Upper lobe of left lung (tissue), 4 donors: ENCODE results near the gene NT5C3A.
"Not testable (repeated sequence)": the region's sequence is repeated elsewhere in the genome, so short reads cannot be mapped to it uniquely, and the experiment has no call there.

Source experiments
- EP300 ChIP-seq, 4 donors: sonication (generic); formaldehyde crosslinking; IDR thresholded peaks; one replicate each; pipeline ENCODE4 v1.5.1; 2017; ENCODE audit warnings: antibody characterized with exemption in 4 of 4, control low read depth in 2 of 4
- TF ChIP-seq, protein P1 (sequence below), 6 experiments: fragments of 450-650 bp in 4 of 6; fragments of 200-600 bp in 2 of 6; sonication (generic) in 2 of 6; IDR thresholded peaks; one replicate each; pipeline ENCODE4 v1.5.1; 2016 to 2019; ENCODE audit warnings: antibody characterized with exemption in 6 of 6

DNA sequence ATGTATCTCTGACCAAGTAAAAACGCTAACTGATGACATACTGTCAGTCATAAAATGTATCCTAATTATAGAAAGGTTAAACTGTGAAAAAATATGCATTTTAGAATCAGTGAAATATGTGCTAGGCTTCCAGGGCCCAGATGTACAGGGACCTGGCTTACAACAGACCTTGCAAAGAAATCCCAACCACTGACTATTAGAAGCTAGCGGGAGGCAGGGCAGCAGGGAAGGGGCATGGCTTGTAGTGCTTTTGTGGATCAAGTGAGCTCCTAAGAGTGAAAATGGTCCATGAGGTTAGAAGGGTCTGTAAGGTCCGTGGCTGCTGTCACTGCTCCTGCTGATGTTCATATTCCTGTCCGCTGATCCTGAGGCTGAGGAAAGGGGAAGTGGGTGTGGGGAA, 64.6 kb downstream of the NT5C3A start:
- TF ChIP-seq, protein P1, sequence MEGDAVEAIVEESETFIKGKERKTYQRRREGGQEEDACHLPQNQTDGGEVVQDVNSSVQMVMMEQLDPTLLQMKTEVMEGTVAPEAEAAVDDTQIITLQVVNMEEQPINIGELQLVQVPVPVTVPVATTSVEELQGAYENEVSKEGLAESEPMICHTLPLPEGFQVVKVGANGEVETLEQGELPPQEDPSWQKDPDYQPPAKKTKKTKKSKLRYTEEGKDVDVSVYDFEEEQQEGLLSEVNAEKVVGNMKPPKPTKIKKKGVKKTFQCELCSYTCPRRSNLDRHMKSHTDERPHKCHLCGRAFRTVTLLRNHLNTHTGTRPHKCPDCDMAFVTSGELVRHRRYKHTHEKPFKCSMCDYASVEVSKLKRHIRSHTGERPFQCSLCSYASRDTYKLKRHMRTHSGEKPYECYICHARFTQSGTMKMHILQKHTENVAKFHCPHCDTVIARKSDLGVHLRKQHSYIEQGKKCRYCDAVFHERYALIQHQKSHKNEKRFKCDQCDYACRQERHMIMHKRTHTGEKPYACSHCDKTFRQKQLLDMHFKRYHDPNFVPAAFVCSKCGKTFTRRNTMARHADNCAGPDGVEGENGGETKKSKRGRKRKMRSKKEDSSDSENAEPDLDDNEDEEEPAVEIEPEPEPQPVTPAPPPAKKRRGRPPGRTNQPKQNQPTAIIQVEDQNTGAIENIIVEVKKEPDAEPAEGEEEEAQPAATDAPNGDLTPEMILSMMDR (IDR thresholded peaks at IDR 0.05) = not testable (repeated sequence)
- not testable (repeated sequence) for TF ChIP-seq EP300 (IDR thresholded peaks at IDR 0.05)
